NCI-H526 (cell line): ENCODE data around the gene WSCD2.
"Not testable (repeated sequence)": the region's sequence is repeated elsewhere in the genome, so short reads cannot be mapped to it uniquely, and the experiment has no call there.

Source experiments
- DNase-seq, 2 experiments: peaks; one replicate each; lab custom pipeline; 2025; lab: John Stamatoyannopoulos, UW

WSCD2 gene

DNA sequence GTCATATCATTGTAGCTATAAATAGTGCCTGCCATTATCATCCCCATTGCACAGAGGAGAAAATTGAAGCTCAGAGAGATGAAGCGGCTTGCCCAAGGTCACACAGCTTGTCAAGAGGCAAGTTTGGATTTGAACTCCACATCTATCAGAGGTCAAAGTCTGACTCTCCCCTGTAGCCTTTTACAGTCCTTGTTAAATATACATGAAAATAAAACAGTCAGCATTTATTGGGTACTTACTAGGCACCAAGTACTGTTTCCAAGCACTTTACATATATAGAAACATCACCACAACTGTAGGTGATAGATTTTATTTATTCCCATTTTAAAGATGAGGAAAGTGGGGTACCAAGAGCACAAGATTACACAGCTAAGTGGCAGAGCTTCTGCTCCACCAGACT is 67.2 kb downstream of the WSCD2 start:
- no peak for DNase-seq

GRCh38 chr12:108196921-108197320 is 67.8 kb downstream of the WSCD2 start:
- DNase-seq: no peak

DNA sequence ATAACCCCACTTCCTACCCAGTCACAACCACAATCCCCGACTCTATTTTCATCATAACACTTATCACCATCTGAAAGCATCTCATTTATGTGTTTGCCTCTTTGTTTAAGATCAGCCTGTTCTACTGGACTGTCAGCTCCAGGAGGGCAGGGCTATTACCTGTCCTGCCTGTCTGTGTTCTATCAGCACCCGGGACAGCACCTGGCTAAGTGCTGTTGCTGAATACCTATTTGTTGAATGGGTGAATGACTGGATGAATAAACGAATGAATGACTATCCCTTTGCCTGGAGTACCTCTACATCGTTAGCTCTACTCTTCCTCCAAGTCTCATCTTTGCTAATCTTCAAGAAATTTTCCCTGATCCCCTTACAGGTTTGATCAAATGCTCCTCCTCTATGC is 69.0 kb downstream of the WSCD2 start:
- DNase-seq: no peak

GRCh38 chr12:108199106-108199505 is 70.0 kb downstream of the WSCD2 start:
- no peak for DNase-seq

DNA sequence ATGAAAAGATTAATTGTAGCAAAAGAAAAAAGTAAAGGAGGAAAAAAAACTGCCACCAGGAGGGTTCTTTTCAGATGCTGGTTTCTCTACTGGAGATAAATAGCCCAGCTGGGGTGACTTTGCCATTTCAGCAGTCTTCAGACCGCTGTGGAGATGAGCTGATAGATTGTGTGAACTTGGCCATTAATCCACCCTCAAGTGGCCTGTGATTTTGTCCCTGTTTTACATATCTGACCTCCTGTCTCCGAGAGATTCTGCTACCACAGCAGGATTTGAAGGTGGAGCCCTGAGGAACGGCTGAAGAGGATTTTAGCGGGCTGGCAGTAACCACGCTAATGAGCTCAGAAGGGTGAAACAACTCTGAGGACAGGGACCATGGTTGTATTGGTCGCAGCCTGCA is 72.7 kb downstream of the WSCD2 start:
- no peak for DNase-seq

DNA sequence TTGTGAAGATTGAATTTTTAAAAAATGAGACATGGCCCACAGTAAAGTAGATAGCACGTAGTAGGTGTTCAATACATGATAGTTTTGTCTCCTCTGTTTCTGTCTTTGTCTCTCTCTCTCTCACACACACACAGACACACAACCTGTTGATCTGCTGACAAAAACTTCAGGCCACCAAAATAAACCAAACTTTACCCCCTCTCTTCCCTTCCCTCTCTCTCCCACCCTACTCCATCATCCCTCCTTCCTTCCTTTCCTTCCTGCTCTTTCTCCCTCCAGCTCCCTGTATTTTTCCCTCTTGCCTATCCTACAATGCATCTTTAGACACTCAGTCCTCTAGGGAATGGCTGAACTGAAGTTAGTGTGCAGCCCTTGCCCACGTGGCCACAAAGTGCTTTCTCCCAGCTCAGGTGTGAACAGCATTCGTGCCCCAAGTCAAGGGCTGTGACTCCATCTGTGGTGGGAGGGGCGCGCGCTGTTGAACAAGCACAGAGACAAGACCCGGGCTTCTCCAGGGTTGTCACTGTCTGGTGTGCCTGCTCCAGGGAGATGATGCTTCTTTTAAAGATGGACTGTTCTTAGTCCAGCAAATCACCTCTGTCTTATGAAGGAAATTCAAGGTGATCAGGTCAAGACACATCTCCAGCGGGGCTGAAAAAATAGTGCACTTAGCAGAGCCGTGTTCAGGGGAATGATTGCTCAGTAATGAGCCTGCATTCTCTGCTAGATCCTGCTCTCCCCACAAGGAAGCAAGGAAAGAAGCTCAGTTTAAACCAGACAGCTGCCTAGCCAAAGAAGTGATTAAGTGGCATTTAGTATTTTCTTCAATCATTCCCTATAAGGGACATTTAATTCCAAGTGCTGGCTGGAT is 75.3 kb downstream of the WSCD2 start:
- no peak for DNase-seq

- DNase-seq: no peak
Measured at GRCh38 chr12:108205864-108206263, 76.8 kb downstream of the WSCD2 start.

- no peak for DNase-seq
Measured at GRCh38 chr12:108207791-108208730, 79.0 kb downstream of the WSCD2 start.

GRCh38 chr12:108210001-108210400 is 80.9 kb downstream of the WSCD2 start:
- peak; percentile 34 to 79 for DNase-seq

GRCh38 chr12:108211157-108211556 is 82.1 kb downstream of the WSCD2 start:
- peak; percentile 84 to 94 for DNase-seq

DNA sequence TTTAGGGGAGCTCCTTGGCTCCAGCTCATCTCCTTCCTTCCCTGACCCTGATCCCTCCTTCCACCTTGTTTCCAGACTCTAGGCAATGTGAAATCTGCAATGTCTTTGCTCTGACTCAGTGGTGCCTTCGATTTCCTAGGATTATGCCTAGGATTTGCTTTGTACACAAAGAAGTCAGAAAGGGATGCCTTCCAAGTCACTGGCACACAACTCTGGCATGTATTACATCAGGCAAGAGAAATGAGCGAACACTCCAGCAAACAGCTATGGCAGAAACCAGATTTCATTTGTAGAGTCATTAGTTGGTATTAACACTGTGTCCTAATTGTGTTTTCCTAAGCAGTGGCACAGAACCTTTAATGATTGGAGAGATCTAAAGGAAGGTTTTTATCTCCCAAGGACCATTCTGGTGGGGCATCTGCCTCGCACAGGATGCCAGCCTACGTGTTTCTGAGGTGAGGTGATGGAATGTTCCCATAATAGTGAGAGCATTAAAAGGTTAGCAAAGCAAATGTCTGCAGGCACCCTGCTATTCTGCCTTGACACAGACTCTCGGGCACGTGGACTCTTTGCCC is 84.9 kb downstream of the WSCD2 start:
- DNase-seq: no peak

- DNase-seq: no peak
Measured at GRCh38 chr12:108214486-108214885, 85.4 kb downstream of the WSCD2 start.

DNA sequence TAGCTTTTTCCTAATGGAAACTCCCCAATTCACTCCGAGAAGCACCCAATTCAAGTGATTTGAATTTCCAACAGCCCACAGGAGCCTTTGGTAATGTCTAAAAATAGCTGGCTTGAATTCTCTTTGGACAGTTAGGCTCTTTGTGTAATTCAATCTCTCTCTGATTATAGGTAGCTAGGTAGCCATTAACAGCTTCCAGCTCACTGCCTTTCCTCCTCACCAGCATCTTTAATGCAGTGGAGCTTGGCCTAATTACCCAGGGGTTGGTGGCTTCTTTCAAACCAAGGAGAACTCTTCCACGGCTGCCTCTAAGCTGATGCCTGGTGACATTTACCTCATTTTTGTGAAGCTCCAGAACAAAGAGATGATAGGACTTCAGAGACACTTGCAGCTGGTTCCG is 86.4 kb downstream of the WSCD2 start:
- peak; percentile 75 to 77 for DNase-seq

DNA sequence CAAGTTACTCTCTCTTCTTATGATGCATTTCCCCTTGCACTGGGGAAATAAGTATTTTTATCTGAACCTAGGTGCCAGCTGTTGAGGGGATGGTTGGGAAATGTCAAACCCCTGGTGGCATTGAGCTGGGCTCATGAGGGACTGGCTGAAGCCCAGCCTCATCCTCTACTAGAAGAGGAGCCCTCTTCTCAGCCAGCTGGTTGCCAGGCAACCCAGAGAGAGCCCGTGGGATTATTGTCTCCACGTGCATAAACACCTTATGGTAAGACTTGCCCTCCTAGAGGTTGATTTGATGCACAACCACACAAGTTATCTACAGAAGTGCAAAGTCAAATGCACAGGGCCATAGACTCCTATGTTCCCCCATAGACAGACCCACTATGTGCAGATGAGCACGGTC is 89.8 kb downstream of the WSCD2 start:
- no peak for DNase-seq

DNA sequence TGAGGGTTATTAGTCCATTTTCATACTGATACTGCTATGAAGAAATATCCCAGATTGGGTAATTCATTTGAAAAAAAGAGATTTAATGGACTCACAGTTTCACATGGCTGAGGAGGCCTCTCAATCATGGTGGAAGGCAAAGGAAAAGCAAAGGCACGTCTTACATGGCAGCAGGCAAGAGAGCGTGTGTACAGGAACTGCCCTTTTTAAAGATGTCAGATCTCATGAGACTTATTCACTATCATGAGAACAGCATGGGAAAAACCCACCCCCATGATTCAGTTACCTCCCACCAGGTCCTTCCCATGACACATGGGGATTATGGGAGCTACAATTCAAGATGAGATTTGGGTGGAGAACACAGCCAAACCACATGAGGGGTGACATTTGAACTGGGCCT is 96.0 kb downstream of the WSCD2 start:
- DNase-seq: not testable (repeated sequence)

DNA sequence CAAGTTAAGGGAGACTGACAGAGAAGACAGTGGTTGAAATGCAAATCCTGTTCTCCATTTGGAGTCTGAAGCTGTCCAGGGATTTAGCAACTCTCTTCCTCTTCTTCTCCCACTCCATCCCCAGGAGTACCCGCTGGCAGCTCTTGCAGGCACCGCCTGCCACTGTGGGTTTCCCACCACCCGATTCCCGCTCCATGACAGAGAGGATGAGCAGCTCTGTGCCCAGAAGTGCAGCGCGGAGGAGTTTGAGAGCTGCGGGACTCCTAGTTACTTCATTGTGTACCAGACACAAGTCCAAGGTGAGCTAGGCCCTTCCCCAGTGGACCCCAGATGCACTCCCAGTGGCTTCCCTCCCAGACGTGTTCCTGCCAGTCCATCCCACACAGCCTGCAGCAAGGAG is 97.8 kb downstream of the WSCD2 start:
- DNase-seq: no peak

- no peak for DNase-seq
Measured at GRCh38 chr12:108228746-108229145, 99.7 kb downstream of the WSCD2 start.

DNA sequence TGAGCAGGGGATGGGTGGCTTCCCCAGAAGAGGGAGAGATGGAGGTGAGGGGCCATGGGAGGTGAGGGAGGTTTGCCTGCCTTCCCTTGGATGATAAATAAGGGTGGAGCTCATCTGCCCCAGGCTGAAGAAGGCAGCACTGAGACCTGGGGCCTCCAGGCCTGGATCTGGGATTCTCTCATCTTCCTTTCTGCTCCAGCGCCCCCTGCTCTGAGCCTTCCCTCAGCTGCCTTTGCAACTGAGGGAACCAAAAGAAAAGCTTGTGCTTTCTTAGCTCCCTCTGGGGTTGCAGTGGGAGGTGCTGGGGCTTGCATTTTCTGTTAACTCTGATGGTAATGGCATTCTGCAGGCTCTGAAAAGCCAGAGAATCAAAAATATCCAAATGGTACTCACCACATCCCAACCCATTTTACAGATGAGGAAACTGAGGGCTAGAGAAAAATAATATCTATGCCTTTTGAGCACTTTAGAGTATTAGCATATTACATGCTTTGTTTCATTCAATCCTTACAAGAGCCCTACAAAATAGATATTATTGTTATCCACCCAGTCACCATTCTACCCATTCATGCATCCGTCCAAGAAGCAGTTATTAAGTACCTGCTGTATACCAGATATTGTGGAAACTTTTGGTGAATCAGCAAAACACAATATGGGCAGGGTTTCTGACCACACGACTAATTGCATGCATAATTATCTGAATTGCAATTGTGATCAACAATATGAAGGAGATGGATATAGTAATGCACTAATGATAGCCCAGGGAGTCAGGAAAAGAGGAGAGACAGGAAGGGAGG is 102.2 kb downstream of the WSCD2 start:
- no peak for DNase-seq

DNA sequence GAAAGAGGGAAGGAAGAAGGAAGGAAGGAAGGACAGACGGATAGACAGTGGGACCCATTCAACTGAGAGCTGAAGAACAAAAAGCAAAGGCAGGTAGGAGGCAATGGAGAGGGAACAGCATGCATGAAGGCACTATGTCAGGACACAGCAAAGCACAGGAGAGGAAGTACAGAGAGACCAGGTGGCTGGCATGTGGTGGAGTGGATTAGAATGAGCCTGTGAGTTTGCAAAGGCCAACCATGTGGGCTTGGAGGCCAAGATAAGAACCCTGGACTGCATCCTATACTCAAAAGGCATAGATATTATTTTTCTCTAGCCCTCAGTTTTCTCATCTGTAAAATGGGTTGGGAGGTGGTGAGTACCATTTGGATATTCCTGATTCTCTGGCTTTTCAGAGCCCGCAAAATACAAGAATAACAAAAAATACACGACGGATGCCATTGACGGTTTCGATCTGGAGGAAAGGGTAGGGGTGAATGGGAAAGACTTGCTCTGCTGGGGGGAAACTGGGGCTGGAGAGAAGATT is 102.9 kb downstream of the WSCD2 start:
- DNase-seq: no peak

GRCh38 chr12:108232565-108232964 is 103.5 kb downstream of the WSCD2 start:
- no peak for DNase-seq

DNA sequence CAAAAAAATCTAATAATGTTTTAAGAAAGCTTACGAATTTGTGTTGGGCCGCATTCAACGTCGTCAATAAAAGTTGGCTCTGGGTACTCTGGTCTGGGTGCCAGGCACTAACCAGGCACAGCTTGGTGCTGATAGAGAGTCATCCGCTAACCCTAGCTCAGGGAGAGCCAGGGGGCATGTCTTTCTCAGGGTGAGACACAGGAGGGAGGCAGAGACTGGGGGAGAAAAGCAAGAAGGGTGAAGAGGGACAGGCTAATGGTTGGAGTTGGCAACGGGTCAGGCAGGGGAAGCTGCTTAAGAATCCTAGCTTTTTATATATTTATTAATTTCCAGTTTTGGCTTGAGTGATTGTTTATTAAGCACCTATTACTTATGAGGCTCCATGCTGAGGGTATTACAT is 105.1 kb downstream of the WSCD2 start:
- no peak for DNase-seq
